CD4-positive, alpha-beta T cell treated with Interleukin-6 at 100 ng/mL for 8 hours (primary cell): Measurements from ENCODE around the gene GARNL3.

ENCODE experiments used
- DNase-seq: peaks from one replicate; pipeline ENCODE4 v3.0.0-alpha.2; 2020; ENCODE audit warnings: mixed read lengths, low spot score

GARNL3 gene

DNA sequence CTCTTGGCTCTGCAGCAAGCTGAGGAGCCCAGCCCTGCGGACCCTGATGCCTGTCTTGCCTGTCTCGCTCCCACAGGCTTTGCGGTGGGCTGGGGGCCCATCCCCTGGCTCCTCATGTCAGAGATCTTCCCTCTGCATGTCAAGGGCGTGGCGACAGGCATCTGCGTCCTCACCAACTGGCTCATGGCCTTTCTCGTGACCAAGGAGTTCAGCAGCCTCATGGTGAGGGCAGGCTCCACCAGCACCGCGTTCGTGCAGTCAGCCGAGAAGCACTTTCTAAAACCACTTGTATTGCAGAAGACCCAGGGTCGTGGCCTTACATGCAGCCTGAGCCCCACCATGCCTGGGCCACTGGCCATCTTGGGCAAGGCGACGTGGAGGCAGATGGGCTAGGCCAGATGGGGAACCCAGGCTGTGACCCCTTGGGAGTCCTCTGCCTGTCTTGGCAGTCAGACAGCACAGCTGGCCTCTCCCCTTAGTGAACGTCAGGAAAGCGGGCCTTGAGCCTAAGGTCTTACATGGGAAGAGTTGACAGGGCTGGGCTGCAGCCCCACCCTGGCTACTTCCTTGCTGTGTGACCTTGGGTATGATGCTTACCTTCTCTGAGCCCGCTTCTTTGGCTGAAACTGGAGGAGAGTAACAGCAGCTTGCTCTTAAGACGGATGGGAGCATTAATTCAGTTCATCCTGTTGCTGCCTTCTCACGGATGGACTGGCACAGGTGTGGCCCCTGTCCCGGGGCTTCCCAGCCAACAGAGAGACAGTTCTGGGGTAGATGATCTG is 141.0 kb downstream of the GARNL3 start:
- DNase-seq: no peak

DNA sequence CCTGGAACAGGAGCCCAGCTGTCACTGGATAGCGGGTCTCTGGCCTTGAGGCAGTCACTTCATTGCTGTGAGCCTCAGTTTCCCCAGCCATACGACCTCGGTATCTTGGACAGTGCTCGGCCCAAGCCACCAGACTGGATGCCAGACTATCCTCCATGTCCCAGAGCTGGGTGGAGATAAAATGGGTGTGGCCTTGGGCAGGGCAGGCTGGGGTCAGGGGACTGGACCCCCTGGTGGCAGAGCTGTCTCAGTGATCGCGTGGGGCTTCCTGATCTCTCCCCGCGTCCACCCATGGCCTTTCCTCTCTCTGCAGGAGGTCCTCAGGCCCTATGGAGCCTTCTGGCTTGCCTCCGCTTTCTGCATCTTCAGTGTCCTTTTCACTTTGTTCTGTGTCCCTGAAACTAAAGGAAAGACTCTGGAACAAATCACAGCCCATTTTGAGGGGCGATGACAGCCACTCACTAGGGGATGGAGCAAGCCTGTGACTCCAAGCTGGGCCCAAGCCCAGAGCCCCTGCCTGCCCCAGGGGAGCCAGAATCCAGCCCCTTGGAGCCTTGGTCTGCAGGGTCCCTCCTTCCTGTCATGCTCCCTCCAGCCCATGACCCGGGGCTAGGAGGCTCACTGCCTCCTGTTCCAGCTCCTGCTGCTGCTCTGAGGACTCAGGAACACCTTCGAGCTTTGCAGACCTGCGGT is 142.4 kb downstream of the GARNL3 start:
- no peak for DNase-seq

DNA sequence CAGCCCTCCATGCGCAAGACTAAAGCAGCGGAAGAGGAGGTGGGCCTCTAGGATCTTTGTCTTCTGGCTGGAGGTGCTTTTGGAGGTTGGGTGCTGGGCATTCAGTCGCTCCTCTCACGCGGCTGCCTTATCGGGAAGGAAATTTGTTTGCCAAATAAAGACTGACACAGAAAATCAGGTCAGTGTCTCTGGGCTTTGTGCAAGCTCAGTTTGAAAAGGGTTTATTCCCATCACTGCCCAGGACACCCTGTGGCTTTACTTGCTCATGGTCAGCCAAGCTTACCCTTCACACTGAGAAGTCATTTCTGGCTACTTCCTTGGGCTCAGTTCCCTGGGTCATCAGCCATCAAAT is 142.9 kb downstream of the GARNL3 start:
- DNase-seq: no peak

DNA sequence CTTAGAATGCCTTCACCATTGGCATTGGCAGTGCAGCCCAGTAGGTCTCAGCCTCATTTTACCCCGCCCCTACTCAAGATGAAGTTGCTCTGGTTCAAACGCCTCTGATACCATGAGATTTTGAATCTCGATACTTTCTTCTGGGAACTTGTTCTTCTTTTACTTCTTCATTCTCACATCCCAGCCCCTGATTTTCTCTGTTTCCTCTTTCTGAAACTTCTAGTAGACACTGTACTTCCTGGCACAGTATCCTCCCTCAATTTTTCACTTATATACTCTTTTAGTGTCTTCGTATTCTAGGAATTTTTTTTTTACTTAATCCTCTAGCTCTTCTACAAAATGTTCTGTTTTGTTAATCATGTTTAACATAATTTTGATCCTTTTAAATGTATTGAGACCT is 146.5 kb downstream of the GARNL3 start:
- DNase-seq: no peak

DNA sequence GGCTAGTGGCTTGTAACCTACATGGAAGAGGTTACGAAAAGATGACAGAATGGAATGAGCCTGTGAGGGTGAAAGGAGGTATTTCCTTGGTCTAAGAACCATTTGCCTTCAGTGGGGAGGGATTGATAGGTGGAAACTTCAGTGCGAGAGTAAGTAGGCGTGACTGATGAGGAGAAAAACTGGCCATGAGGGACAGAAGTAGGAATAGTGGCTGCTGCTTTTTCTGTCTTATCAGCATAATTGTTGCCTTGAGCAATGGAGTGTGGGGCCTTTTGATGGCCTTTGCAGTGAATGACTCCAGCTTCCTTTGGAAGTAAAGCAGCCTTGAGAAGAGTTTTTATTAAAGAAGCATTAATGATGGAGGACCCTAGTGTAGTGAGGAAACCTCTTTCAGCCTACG is 150.6 kb downstream of the GARNL3 start:
- DNase-seq: no peak

DNA sequence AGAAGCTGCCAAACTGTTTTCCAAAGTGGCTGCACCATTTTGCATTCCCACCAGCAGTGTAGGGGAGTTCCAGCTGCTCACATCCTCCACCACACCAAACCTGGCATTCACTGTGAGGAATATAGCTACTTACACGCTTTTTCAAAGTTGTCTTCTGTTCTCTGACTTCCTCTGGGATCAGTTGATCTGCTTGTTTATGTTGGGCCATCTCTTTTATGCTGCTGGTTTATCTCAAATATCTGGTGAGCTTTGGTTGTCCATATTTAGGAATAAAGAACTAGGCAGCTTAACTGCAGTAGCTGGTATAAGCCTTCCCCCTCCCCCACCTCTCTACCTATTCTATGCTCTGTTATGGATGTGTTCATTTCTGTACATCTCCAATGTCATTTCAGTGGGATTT is 151.1 kb downstream of the GARNL3 start:
- DNase-seq: no peak

DNA sequence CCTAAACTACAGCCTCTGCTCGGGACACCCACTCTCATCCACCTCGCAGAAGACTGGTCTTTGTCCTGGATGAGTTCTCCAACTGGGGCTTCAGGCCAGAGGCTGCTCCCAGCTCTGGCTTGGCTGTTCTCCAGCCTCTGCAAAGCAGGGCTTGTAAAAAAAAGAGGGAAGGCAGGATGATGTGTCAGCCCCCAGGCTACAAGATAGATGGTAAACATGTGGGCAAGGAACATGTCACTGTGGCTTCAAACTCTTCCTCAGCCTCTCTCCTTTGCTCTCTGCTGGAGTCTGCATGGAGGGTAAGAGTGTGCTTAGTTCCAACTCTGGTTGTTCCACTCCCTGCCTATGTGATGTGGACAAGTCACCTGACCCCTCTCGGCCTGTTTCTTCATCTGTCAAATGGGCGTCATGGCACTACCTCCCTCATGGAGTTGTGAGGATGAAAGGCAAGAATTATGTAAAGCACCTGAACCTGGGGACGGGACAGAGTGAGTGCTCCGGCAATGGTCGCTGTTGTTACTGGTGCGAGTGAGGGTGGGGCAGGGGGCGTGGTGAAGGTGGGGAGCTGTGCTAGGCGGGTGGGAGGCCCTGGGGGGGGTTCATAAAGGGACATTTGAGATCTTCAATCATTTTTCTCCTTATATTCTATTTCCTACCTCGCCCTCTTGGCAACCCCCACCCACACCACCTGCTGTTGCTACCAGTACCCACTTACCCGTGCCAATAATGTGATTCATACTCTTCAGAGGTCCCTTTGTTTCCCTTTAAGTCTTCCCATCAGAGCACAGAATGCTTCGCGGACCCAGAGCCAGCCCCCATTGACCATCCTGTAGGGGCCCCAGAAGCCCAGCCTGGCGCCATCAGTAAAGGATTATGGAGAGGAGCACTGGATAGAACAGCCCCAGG is 152.8 kb downstream of the GARNL3 start:
- DNase-seq: no peak

DNA sequence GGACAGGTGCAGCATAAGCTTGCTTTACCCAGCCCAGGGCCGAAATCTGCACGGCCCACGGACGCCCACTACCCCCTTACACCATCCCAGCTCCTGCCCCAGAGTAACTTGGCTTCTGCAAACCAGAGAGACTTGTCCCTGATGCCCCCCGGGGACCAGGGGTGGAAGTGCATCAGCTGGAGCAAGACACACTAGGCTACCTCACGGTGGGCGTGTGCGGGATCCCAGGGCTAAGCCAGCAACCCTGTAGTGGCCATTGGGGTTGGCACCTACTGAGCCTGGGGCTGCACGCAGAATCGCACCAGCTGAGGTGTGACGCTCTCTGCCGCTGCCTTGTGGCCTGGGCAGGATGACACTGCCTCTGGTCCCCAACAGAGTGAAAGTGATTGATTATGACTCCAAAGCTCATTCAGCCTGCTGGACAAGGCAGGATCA is 153.5 kb downstream of the GARNL3 start:
- DNase-seq: peak; percentile 30

DNA sequence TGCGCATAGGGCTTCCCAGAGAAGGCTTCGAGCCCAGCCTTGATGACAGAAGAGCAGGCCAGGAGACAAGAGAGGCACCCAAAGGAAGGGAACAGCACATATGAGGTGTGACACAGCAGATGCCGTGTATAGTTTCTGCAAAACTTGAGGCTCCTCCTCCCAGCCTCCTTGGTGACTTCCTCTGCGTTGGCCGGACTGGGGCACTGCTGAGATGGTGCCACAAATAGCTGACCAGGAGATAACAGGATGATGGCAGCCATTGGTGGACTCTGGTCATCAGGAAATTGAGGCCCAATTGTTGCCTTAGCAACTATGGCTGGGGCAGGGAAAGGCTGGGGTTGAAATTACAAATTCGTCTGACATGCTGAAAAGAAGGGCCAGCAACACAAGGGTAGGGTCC is 154.8 kb downstream of the GARNL3 start:
- no peak for DNase-seq

DNA sequence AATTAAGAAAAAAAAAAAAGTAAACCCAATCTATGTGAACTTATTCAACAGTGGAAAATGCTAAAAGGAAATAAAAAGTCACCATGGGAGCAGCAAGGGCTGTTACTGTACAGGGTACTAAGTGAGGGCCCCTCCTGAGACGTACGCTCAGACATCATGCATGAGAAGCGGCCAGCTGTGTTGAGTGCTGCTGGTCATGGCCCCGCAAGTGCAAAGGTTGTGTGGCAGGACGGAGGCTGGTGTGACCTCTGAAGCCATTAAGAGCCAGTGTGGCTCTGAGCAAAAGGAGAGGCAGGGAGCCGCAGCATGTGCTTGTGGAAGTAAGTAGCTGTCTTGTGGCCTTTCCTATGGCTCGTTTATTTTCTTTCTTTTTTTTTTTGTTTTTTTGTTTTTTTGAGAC is 156.5 kb downstream of the GARNL3 start:
- no peak for DNase-seq

DNA sequence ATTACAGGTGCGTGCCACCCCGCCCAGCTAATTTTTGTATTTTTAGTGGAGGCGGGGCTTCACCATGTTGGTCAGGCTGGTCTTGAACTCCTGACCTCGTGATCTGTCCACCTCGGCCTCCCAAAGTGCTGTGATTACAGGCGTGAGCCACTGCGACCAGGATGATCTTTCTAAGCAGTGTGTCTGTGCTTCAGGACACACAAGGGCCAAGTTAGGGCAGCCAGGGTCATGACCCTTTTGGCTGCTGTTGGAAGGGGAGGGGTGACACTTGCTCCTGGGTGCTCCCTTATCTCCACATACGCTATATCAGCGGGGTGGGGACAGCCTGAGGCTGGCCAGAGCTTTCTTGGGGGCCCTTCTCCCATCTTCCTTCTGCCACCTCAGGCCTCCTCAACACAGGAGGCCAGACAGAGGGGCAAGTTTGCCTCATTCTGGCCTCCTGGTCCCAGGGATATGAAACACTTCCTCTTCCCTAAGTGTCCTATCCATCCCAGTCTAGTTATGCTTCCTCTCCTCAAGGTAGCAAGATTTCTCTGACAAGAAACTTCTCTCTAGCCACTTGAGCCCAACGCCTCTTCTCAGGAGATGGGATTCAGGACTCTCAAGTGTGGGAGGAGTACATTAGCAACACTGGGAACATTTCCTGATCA is 157.7 kb downstream of the GARNL3 start:
- DNase-seq: no peak

DNA sequence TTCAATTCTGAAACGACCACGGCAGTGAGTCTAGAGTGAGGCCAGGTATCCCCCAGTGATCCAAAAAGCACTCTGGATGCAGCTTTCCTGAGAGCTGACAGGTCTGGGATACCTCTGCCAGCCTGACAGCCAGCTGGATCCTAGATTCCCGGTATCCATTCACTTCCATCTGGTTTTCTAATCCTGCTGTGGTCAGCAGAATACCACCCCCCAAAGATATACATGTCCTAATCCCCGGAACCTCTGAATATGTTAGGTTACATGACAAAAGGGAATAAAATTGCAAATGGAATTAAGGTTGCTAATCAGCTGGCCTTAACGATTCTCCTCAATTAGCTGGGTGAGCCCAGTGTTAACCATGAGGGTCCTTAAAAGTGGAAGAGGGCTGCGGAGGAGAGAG is 158.2 kb downstream of the GARNL3 start:
- DNase-seq: no peak

DNA sequence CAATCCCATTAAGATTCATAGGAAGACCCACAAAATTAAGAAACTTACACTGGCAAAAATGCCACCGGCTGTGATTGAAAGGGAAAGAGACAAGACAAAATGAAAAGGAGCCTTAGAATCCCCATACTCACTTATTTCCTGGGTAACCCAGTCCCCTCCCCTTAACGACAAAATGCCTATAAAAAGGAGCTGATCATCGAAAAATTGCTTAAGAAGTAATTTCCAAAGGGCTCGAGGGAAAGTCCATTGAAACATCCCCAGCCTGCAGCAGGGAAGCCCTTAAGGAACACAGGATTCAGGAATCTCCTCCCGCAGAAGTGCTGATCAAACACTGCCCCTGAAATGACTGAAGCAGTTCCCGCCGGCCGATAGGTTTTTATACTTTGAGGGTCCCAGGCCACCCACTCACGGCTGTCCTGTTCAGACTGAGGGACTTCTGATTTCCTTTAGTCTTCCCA is 158.9 kb downstream of the GARNL3 start:
- no peak for DNase-seq

DNA sequence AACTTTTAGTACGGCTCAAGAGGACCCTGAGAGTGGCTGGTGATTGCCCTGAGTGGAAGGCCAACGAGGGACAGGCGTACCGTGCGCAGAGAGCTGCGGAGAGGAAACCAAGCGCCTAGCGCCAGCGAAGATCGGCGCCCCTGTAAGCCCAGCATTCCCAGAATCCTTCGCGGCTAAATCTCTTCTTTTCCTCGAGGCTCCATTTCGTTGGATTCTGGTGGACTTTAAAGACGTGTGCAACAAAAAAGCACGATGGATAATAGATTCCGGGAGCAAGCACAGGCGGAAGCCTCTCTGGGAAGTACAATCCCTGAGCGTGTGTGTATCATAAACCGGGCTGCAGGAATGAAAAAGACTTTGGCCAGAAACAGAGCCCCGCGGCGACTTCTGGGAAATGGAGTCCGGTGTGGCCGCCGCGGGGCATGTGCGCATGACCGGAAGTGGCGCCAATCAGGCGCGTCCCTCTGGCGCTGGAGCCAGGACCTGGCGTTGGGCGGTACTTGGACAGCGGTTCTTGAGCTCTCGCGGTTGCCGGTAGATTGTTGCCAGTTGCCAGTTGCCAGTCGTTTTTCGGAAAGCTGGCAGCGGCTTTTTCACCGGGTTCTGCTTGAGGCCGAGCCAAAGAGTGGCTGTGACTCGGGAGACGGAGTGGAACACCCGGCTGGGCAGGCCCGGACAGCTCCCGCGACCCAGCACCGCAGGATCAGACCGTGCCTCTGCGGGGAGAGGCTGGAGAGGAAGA is 159.5 kb downstream of the GARNL3 start, which contains the start of gene ZNF79:
TSS of gene ZNF79 (plus strand) at position 449 of the 742 bp plus-strand sequence. CDS start 406 bp downstream, outside the sequence.
- DNase-seq: peak; percentile 87

DNA sequence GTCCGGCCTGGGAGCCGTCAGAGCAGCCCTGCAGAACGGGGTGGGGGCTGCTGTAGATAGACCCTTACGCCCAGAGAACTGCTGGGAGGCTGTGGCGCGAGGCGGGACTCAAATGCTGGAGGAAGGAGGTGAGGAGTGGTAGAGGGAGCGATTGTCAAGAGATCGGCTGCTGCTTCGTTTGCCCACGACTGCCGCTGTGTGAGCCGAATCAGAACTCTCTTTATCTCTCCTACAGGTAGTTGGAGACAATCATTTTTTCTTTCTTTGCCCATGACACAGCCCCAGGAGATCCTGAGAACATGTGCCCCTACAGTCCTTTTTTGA is 160.1 kb downstream of the GARNL3 start:
- DNase-seq: peak; percentile 21

DNA sequence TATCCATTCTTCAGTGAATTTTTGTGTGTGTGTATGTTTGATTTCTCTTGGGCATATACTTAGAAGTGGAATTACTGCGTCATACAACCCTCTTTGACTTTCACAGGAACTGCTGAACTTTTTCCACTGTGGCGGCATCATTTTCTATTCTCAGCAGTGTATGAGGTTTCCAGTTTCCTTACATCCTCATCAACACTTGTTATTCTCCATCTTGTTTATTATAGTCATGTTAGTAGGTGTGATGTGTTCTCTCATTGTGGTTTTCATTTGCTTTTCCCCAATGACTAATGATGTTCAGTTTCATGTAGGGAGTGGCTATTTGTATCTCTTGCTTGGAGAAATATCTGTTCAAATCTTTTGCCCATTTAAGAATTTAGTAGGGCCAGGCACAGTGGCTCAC is 162.2 kb downstream of the GARNL3 start:
- DNase-seq: no peak

DNA sequence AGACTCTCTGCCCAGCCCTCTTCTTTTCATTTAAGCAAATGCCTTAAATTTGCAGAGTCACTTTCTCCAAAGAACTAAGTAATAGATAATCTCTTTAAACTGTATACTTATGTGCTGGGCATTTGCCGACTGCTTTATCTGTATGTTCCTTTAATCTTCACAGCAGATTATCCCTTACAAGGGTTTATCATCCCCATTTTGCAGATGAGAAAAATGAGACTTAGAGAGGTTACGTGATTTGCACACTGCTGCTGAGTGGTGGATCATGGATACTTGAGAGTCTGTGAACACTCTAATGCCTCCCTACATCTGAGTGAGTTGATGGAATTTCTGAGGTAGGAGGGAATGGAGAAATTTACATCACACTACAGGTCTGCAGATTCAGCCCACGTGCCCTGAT is 163.8 kb downstream of the GARNL3 start:
- DNase-seq: no peak

DNA sequence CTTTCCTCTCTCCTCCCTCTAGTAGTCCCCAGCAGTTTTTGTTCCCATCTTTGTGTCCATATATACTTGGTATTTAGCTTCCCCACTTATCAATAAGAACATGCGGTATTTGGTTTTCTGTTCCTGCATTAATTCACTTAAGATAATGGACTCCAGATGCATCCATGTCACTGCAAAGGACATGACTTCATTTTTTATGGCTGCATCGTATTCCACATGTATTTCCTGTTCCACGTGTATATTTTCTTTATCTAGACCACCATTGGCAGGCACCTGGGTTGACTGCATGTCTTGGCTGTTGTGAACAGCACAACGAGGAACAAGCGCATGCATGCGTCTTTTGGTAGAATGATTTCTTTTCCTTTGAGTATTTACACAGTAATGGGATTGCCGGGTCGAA is 165.8 kb downstream of the GARNL3 start:
- DNase-seq: no peak

DNA sequence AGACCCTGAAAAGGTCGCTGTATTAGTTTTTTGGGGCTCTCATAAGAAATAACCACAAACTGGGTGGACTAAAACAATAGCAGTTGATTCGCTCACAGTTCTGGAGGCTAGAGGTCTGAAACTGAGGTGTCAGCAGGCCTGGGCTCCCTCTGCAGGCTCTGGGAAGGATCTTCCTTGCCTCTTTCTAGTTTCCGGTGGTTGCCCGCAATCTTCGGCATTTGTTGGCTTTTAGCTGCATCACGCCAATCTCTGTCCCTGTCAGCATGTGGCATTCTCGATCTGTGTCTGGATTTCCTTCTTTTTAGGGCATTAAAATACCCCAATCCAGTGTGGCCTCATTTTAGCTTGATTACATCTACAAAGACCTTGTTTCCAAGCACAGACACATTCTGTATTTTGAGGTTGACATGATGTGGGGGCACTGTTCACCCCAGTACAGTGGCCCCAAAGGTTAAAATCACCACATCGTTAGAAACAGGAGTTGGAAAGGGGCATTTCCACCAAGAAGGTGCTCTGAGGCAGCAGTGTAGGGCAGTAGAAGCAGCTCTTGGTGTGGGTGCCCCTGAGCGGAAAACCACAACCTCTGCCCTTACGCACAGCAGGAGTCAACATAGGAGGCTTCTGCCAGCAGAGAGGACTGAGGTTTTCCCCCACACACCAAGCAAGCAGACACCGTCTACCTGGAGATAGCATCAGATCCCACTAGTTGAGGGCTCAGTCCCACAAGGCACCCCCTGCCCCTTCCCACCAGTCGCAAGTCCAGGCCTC is 173.1 kb downstream of the GARNL3 start:
- DNase-seq: peak; percentile 22

DNA sequence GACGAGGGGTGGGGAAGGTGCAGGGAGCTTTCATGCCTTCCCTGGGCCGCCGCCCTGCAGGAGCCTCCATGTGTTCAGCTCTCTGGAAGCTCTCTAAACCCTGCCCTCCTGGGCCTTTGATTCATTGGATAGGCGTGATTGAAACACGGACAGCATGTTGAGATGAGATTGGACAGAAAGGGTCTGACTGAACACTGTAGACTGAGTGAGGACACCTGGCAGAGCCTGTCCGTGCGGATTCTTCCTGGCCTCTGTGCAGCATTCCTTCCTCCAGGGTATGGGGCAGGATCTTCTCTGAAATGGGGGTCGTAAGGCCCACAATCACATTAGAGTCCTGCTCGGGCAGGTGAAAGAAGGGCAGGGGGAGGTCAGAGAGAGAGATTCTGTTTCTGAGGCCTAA is 173.8 kb downstream of the GARNL3 start:
- no peak for DNase-seq
